ENCODE results near the gene OR6C3.
A peak's percentile ranks its signal among the peaks of the same experiment; 100 is the strongest.
"Not testable (repeated sequence)": the region's sequence is repeated elsewhere in the genome, so short reads cannot be mapped to it uniquely, and the experiment has no call there.

The OR6C3 gene

DNA sequence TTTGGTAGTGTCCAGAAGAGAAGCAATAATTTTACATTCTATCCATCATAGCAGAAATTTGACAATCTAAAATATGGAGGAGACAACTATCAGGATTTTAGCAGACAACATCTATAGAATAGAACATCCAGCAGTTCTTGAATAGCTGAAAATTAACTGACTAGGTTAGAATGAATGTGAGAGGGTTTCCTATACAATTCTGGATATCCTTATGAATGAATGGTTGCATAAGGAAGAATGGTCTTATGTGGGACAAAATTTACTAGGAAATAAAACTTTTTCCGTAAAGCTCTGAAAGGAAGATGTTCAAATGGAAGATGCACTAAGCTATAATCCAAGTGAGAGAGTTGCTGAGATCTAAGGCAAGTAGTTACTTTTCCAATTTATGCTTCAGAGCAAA lies at the start of gene OR6C3:
OR6C3 (plus strand) TSS at position 301 of the 400 bp plus-strand sequence. CDS start 955 bp downstream, outside the sequence.
- no peak for FAIRE-seq

DNA sequence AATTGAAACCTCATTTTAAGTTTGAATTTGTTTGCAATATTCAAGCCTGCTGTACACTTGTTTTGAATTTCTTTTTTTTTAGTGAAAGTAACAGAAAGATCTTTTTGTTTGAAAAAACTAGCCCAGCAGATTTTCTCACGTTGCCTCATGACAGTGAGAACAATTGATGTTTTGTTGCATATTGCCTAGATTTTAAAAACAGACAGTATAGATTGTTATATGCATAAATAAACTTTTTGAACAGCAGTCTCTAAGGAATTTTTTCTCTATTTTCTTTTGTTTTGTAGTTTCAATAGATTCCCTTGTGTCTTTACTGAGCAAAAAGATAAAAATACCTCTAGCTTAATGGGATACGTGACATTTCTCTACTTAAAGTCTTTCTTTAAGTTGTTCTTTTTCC lies 49.6 kb upstream of the OR6C3 start:
- FAIRE-seq: no peak

DNA sequence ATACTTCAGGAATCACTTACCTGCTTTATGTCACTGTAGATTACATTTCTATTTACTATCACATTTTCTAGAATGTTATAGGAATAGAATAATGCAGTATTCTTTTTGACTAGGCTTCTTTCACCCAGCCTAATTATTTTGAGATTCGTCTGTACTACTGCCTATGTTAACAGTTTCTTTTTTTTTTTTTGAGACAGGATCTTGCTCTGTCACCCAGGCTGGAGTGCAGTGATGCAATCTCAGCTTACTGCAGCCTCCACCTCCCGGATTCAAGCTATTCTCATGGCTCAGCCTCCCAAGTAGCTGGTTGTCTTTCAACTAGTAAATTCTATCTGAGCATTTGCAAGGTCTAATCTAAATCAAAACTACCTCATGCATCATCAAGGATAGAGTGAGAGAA lies 40.5 kb upstream of the OR6C3 start:
- FAIRE-seq: no peak

DNA sequence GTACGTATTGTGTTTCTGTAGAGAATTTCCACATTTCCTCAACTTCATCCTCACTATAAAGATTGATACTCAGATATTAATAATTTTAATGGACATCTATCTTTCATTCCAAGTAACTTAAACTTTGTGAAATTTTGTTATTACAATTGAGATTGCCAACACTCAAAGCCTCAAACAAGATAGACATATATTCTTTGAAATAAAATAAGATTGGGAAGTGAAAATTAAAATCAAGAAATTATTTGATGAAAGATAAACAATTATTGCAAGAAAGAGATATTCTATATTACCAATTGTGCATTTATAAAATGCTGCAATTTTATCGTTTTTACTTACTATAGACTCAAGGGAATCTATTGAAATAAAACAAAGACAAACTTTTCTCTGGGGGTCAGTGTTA lies 34.1 kb upstream of the OR6C3 start, which contains the start of gene OR6C6:
OR6C6 (minus strand) TSS at position 101 of the 400 bp plus-strand sequence. CDS start 1,337 bp downstream, outside the sequence.
- no peak for FAIRE-seq

DNA sequence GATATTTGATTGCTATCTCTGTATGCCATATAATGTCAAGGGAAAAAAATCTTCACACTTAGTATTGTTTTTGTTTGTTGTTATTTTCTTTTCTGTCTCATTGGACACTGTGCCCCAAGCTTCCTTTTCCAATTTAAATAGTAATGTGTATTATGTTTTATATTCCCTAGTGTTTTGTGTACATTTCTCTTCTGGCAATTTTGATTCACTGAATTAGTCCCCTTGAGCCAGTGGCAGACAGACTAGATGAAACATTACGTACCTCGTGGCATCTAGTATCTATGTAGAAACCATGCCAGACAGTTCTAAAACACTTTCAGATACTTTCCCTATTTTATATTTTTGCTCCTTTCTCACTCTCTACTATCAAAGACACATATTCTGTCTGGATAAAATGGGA lies 16.5 kb upstream of the OR6C3 start, which contains the start of gene OR6C1:
OR6C1 (plus strand) TSS at position 301 of the 400 bp plus-strand sequence. CDS start 6,257 bp downstream, outside the sequence.
- FAIRE-seq: no peak

DNA sequence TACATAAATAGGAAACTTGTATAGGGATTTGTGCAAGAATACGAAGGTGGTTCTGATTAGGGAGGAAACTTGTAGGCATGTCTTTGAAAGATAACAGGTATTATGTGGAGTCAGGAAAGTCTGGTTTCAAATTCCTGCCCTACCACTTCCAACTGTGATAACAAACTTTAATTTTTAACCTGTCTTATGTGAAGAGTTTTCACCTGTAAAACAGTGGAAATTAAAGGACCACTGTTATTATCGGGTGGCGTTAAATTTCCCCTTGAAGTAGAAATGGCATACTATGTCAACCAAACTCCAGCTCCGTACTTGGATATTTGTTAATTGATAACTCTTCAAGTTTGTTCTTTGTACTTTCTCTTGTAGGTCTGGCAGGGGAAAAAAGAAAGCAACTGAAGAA lies 10.3 kb upstream of the OR6C3 start:
- no peak for FAIRE-seq

DNA sequence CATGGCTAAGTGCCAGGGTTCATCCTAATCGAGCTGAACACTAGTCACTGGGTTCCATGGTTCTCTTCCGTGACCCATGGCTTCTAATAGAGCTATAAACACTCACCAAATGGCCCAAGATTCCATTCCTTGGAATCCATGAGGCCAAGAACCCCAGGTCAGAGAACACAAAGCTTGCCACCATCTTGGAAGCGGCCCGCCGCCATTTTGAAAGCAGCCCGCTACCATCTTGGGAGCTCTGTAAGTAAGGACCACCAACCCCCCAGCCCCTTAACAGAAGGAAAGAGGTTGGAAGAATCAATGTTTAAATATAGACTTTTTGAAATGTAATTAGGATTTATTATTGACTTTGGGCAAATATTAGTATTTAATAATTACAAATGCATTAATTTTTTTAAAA lies 4.7 kb upstream of the OR6C3 start:
- FAIRE-seq: not testable (repeated sequence)

DNA sequence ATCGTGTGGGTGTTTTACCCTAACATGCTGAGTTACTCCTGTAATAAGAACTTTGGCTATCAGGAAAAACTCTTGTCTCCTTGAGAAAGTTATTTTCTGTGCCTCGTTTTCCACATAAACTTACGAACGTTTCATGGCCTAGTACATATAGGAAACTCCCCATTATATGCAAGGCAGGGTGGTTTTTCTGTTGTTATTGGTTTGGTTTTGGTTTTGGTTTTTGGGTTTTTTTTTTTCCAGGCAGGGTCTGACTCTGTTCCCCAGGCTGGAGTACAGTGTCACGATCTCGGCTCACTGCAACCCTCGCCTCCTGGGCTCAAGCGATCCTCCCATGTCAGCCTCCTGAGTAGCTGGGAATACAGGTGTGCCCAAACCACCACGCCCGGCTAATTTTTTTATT lies 5.5 kb downstream of the OR6C3 start:
- FAIRE-seq: no peak

DNA sequence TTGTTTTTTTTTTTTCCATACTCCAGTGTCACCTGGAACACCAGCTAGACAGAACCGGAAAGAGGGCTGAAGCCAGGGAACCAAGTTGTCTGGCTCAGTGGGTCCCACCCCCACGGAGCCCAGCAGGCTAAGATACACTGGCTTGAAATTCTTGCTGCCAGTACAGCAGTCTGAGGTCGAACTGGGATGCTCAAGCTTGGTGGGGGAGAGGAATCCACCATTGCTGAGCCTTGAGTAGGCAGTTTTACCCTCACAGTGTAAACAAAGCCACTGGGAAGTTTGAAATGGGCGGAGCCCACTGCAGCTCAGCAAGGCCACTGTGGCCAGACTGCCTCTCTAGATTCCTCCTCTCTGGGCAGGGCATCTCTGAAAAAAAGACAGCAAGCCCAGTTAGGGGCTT lies 24.8 kb downstream of the OR6C3 start:
- FAIRE-seq: not testable (repeated sequence)

DNA sequence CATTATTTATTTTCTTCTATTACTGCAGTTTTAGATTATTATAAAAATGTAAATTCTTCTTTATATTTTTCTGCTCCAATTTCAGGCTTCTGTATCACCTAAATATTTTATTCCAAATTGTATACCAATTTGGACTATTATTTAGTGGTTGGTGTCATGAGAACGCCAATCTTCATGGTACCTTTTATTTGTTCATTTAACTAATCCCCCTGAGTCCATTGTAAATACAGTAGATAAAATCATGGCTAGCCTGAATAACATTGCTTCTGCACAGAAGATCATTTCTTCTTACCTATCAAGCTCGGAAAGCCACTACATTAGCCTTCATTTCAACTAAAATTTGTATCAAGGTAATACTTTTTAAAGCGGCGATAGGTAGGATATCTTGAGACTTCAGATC lies 32.1 kb downstream of the OR6C3 start, which contains the start of gene OR6C75:
OR6C75 (plus strand) TSS at position 301 of the 400 bp plus-strand sequence. CDS start 2,136 bp downstream, outside the sequence.
- FAIRE-seq: no peak

DNA sequence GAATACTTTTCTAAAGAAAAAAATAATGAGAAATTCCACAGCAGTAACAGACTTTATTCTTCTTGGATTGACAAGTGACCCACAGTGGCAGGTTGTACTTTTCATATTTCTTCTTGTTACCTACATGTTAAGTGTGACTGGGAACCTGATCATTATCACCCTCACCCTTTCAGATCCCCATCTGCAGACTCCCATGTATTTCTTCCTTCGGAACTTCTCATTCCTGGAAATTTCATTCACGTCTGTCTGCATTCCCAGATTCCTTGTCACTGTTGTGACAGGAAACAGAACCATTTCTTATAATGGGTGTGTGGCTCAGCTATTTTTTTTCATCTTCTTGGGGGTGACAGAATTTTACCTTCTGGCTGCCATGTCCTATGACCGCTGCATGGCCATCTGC lies 34.5 kb downstream of the OR6C3 start:
- no peak for FAIRE-seq

DNA sequence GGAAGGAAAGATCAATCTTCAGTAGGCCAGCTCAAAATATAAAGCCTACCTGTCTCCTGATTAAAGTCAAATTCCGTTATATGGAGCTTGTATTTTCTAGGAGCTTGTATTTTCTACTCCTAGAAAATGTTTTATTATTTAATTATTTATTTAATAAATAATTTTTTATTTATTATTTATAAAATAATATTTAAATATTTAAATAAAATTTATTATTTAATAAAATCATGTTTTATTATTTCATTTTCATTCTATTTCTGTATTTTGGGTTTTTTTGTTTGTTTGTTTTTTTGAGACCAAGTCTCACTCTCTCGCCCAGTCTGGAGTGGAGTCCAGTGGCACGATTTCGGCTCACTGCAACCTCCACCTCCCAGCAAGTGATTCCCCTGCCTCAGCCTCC lies 42.0 kb downstream of the OR6C3 start:
- peak; percentile 88 for FAIRE-seq

All from A204.1 (cell line).